ENCODE data around the gene GUK1. TPM values are rescaled to one million over a fixed set of nuclear protein-coding genes. Genes with fewer than 3 reads are reported as not detected.
"Not testable (repeated sequence)": the region's sequence is repeated elsewhere in the genome, so short reads cannot be mapped to it uniquely, and the experiment has no call there.

The GUK1 gene
- total RNA-seq, 1 donor from 2014 or later = 115 TPM

DNA sequence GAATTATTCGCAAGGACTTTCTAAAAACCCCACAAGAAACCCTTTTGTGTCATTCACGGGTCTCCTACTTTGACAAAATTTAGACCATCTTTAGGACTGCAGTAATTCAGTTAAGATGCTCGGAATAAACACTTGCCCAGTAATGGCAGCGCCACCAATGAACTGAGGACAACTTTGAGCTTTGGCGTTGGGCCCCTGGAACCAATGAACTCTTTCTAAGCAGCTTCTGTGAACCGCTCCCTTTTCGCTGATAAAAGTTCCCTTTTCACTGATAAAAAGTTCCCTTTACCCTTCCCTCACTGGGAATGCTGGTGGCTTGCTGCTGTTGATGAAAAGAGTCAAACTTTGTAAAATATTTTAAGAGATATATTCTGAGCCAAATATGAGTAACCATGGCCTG lies 29.5 kb upstream of the GUK1 start:
- Mint-ChIP-seq H3K9me3 (peaks cover 3% of the 10 kb centered on the region), H3K4me3 (no peak overlapping the region), H3K36me3 (ENCODE audit: low read depth) (peaks cover 7% of the 10 kb centered on the region), H3K4me1 (peaks cover 20% of the 10 kb centered on the region), H3K27me3 (ENCODE audit: low read depth) (peaks cover 12% of the 10 kb centered on the region), H3K27ac (ENCODE audit: unreplicated experiment) (no peak overlapping the region)
- TF ChIP-seq CTCF (conservative IDR thresholded peaks at IDR 0.05) = no peak
- DNase-seq (ENCODE audit: low read depth, low spot score) = no peak

DNA sequence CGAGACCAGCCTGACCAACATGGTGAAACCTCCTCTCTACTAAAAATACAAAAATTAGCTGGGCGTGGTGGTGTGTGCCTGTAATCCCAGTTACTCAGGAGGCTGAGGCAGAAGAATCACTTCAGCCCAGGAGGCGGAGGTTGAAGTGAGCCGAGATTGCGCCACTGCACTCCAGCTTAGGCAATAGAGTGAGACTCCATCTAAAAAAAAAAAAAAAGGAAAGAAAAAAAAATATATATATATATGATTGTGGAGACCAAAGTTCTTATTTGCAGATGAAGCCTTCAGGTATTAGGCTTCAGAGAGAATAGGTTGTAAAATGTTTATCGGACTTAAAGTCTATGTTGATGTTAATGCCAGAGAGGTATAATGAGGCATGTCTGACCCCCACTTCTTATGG lies 28.8 kb upstream of the GUK1 start:
- Mint-ChIP-seq H3K4me1 (peaks cover 20% of the 10 kb centered on the region), H3K4me3 (peak overlapping the region; percentile 34), H3K27me3 (ENCODE audit: low read depth) (peaks cover 12% of the 10 kb centered on the region)
- DNase-seq (ENCODE audit: low read depth, low spot score); H3K36me3 Mint-ChIP-seq (ENCODE audit: low read depth); H3K27ac Mint-ChIP-seq (ENCODE audit: unreplicated experiment); H3K9me3 Mint-ChIP-seq: not testable (repeated sequence)

DNA sequence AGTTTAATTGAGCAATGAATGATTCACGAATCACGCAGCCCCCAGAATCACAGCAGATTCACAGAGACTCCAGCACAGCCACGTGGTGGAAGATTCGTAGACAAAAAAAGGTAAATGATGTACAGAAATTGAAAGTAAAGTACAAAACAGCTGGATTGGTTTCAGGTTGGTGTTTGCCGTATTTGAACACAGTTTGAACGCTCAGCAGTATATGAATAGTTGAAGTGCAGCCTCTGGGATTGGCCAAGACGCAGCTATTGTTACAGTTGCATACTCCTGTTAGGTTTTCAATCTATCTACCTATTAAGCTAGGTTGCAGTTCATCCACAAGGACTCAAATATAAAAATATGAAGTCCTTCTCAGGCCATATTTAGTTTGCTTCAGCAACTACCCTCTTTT lies 27.9 kb upstream of the GUK1 start:
- no peak for TF ChIP-seq CTCF (conservative IDR thresholded peaks at IDR 0.05)
- peaks cover 12% of the 10 kb centered on the region for H3K27me3 Mint-ChIP-seq (ENCODE audit: low read depth)
- H3K4me1 Mint-ChIP-seq = peaks cover 20% of the 10 kb centered on the region

DNA sequence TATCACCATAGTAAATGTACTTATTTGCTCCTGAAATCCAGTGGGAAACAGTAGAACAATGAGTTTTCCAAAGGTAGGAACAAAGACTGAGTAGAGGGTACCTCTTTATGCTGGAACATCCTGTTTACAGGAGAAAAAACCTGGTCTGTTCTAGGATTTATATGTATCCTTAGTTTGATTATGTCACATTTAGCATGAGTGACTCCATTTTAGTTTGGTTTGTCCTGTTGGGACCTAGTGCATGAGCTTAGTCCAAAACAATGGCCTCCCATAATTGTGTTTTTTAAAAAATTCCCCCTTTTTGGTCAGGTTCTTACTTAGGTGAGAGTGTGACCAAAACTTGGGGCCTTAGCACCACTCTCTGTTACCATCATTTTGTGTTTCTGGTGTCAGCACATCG lies 27.5 kb upstream of the GUK1 start:
- no peak for DNase-seq (ENCODE audit: low read depth, low spot score)
- Mint-ChIP-seq H3K27ac (ENCODE audit: unreplicated experiment) (no peak overlapping the region), H3K4me3 (no peak overlapping the region), H3K9me3 (peaks cover 5% of the 10 kb centered on the region), H3K27me3 (ENCODE audit: low read depth) (peaks cover 12% of the 10 kb centered on the region), H3K36me3 (ENCODE audit: low read depth) (peaks cover 9% of the 10 kb centered on the region), H3K4me1 (peaks cover 20% of the 10 kb centered on the region)
- TF ChIP-seq CTCF (conservative IDR thresholded peaks at IDR 0.05) = no peak

More for the DNA sequence above, 27.9 kb upstream of the GUK1 start:
- Mint-ChIP-seq H3K36me3 (ENCODE audit: low read depth) (peaks cover 7% of the 10 kb centered on the region), H3K9me3 (peaks cover 3% of the 10 kb centered on the region), H3K27ac (ENCODE audit: unreplicated experiment) (no peak overlapping the region), H3K4me3 (no peak overlapping the region)
- no peak for DNase-seq (ENCODE audit: low read depth, low spot score)

GRCh38 chr1:228114827-228115226 lies 25.3 kb upstream of the GUK1 start:
- H3K36me3 Mint-ChIP-seq (ENCODE audit: low read depth) = peaks cover 10% of the 10 kb centered on the region
- peaks cover 7% of the 10 kb centered on the region for H3K27me3 Mint-ChIP-seq (ENCODE audit: low read depth)
- peak overlapping the region; percentile 16 for H3K4me3 Mint-ChIP-seq
- TF ChIP-seq CTCF (conservative IDR thresholded peaks at IDR 0.05) = no peak
- H3K9me3 Mint-ChIP-seq = peaks cover 9% of the 10 kb centered on the region
- DNase-seq (ENCODE audit: low read depth, low spot score) = no peak
- no peak overlapping the region for H3K27ac Mint-ChIP-seq (ENCODE audit: unreplicated experiment)
- peaks cover 4% of the 10 kb centered on the region for H3K4me1 Mint-ChIP-seq

DNA sequence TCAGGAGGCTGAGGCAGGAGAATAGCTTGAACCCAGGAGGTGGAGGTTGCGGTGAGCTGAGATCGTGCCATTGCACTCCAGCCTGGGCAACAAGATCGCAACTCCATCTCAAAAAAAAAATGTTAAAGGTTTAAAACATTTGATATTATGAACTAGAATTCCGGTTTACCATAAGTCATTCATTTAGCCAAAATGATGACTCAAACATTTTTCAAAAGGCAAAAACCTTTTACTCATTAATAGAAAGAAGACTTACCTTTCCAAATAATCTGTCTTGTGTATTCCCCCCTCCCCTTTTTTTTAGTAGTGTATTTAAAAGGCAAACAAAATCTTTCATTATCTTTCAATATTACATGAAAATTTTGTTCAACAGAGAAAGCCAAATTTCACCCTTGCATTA lies 22.7 kb upstream of the GUK1 start:
- no peak for DNase-seq (ENCODE audit: low read depth, low spot score)
- no peak for TF ChIP-seq CTCF (conservative IDR thresholded peaks at IDR 0.05)
- H3K36me3 Mint-ChIP-seq (ENCODE audit: low read depth) = peaks cover 10% of the 10 kb centered on the region
- H3K27ac Mint-ChIP-seq (ENCODE audit: unreplicated experiment) = no peak overlapping the region
- no peaks in the 10 kb centered on the region for H3K4me1 Mint-ChIP-seq
- H3K4me3 Mint-ChIP-seq = no peak overlapping the region
- H3K9me3 Mint-ChIP-seq = peaks cover 9% of the 10 kb centered on the region
- peaks cover 18% of the 10 kb centered on the region for H3K27me3 Mint-ChIP-seq (ENCODE audit: low read depth)
